22Rv1 (cell line): Measurements from ENCODE around the gene ASCL5.

Source experiments
- CTCF ChIP-seq: fragments of 450-650 bp; IDR thresholded peaks from 2 replicates; pipeline ENCODE4 v1.5.1; 2017; ENCODE audit warnings: mild to moderate bottlenecking
- ZFX ChIP-seq: fragments of 450-650 bp; IDR thresholded peaks from 2 replicates; pipeline ENCODE4 v1.6.1; 2017; ENCODE audit warnings: antibody characterized with exemption, borderline replicate concordance

- TF ChIP-seq CTCF: no peak
- no peak for TF ChIP-seq ZFX
Measured at GRCh38 chr1:201088395-201088794, 38.6 kb downstream of the ASCL5 start.
